Gastroesophageal sphincter (tissue), 3 donors: ENCODE measurements around the gene IMMP2L.

Source experiments
- CTCF ChIP-seq, 4 experiments: fragments of 200-600 bp in 2 of 4; fragments of 450-650 bp in 2 of 4; sonication (generic) in 1 of 4; IDR thresholded peaks; one replicate each; pipeline ENCODE4 v1.5.1; 2017 to 2019; ENCODE audit warnings: antibody characterized with exemption in 4 of 4, mild to moderate bottlenecking in 2 of 4, moderate library complexity in 2 of 4
- POLR2AphosphoS5 ChIP-seq: sonication (generic); formaldehyde crosslinking; IDR thresholded peaks from one replicate; pipeline ENCODE4 v1.6.1; 2017; ENCODE audit warnings: antibody characterized with exemption

GRCh38 chr7:111541067-111541466 is 21.2 kb downstream of the IMMP2L start:
- TF ChIP-seq CTCF (IDR thresholded peaks at IDR 0.05) (no peak), POLR2AphosphoS5 (no peak)
